IMR-90 (cell line): ENCODE measurements around the gene LIN7B. TPM values are rescaled to one million over a fixed set of nuclear protein-coding genes. Genes with fewer than 3 reads are reported as not detected.

Source experiments
- ATAC-seq: fragments of 200-7000 bp; cut with Tn5 transposase; 2 replicates; pipeline ENCODE4 v1.9.1; 2020; ENCODE audit warnings: low read depth, mild to moderate bottlenecking, moderate library complexity
- BruUV-seq: library from RNA; stranded (reverse); fragments of 400-500 nt; replicated peaks from 2 replicates; lab custom pipeline; 2021; lab: Mats Ljungman, UMichigan
- CTCF ChIA-PET: fragments of 300-600 bp; formaldehyde crosslinking; extraction: SDS; loops from one replicate; lab custom pipeline; 2021; ENCODE audit warnings: antibody characterized with exemption; lab: Yijun Ruan, JAX
- POLR2A ChIA-PET: fragments of 300-600 bp; sonication (Branson Sonifier 250); formaldehyde crosslinking; loops from one replicate; lab custom pipeline; 2022; ENCODE audit warnings: antibody characterized with exemption; ENCODE audit not compliant: unreplicated experiment; lab: Charles Lee
- DNase-seq: peaks from one replicate; pipeline ENCODE4 v3.0.0; 2013
- H2AFZ ChIP-seq: replicated peaks from 2 replicates; pipeline ENCODE3; 2013; ENCODE audit warnings: low read length, mild to moderate bottlenecking; ENCODE audit not compliant: poor library complexity
- H2AK5ac ChIP-seq: 2 replicates; pipeline ENCODE4 v1.6.1; 2013; ENCODE audit warnings: low read depth, low read length, inconsistent platforms
- H2AK9ac ChIP-seq: replicated peaks from 2 replicates; pipeline ENCODE3; 2013; ENCODE audit warnings: mild to moderate bottlenecking, low read depth, low read length, moderate library complexity; ENCODE audit not compliant: poor library complexity
- H2BK120ac ChIP-seq: 2 replicates; pipeline ENCODE4 v1.6.1; 2013; ENCODE audit warnings: low read depth, low read length, inconsistent platforms
- H2BK15ac ChIP-seq: 3 replicates; pipeline ENCODE4 v1.6.1; 2013; ENCODE audit warnings: low read depth, low read length, inconsistent platforms
- H2BK20ac ChIP-seq: 2 replicates; pipeline ENCODE4 v1.6.1; 2013; ENCODE audit warnings: low read depth, mild to moderate bottlenecking, inconsistent platforms, low read length, moderate library complexity
- H2BK5ac ChIP-seq: 2 replicates; pipeline ENCODE4 v1.6.1; 2013; ENCODE audit warnings: mild to moderate bottlenecking, low read depth, low read length, inconsistent platforms; ENCODE audit not compliant: poor library complexity, severe bottlenecking
- H3K14ac ChIP-seq: replicated peaks from 2 replicates; pipeline ENCODE4 v1.6.1; 2013; ENCODE audit warnings: low read depth, low read length, inconsistent platforms
- H3K18ac ChIP-seq: 2 replicates; pipeline ENCODE4 v1.6.1; 2013; ENCODE audit warnings: low read depth, low read length, control low read depth
- H3K23ac ChIP-seq: 2 replicates; pipeline ENCODE4 v1.6.1; 2013; ENCODE audit warnings: low read depth, low read length, inconsistent platforms
- H3K27ac ChIP-seq: 2 replicates; pipeline ENCODE4 v1.5.1; 2013; ENCODE audit warnings: mild to moderate bottlenecking, control low read depth, low read length; ENCODE audit not compliant: insufficient read depth
- H3K27me3 ChIP-seq: 2 replicates; pipeline ENCODE4 v1.6.1; 2013; ENCODE audit warnings: low read length; ENCODE audit not compliant: control insufficient read depth, insufficient read depth
- H3K36me3 ChIP-seq: 2 replicates; pipeline ENCODE4 v1.6.1; 2013; ENCODE audit warnings: low read length, mixed read lengths; ENCODE audit not compliant: control insufficient read depth, insufficient read depth
- H3K4ac ChIP-seq: 2 replicates; pipeline ENCODE4 v1.6.1; 2013; ENCODE audit warnings: low read depth, low read length, inconsistent platforms
- H3K4me1 ChIP-seq: 2 replicates; pipeline ENCODE4 v1.6.1; 2013; ENCODE audit warnings: low read length, mixed read lengths; ENCODE audit not compliant: control insufficient read depth, insufficient read depth
- H3K4me2 ChIP-seq: 2 replicates; pipeline ENCODE4 v1.6.1; 2013; ENCODE audit warnings: low read depth, mild to moderate bottlenecking, control low read depth, low read length, moderate library complexity
- H3K4me3 ChIP-seq: 2 replicates; pipeline ENCODE4 v1.5.1; 2013; ENCODE audit warnings: low read depth, mild to moderate bottlenecking, control low read depth, low read length, moderate library complexity; ENCODE audit not compliant: insufficient read depth
- H3K56ac ChIP-seq: 2 replicates; pipeline ENCODE4 v1.6.1; 2013; ENCODE audit warnings: low read length, inconsistent platforms; ENCODE audit not compliant: insufficient read depth; ENCODE audit errors: extremely low read depth
- H3K79me1 ChIP-seq, 2 experiments: 2 replicates each; pipeline ENCODE4 v1.6.1; 2013; ENCODE audit warnings: low read length in 2 of 2, inconsistent platforms in 1 of 2, low read depth in 1 of 2
- H3K9ac ChIP-seq: 2 replicates; pipeline ENCODE4 v1.6.1; 2013; ENCODE audit warnings: low read depth, low read length, control low read depth
- H3K9me1 ChIP-seq: 2 replicates; pipeline ENCODE4 v1.6.1; 2013; ENCODE audit warnings: low read length, inconsistent platforms; ENCODE audit not compliant: insufficient read depth
- H3K9me3 ChIP-seq: 2 replicates; pipeline ENCODE4 v1.6.1; 2013; ENCODE audit warnings: low read length; ENCODE audit not compliant: control insufficient read depth, insufficient read depth
- H4K20me1 ChIP-seq: 2 replicates; pipeline ENCODE4 v1.6.1; 2013; ENCODE audit warnings: low read length, inconsistent platforms; ENCODE audit not compliant: insufficient read depth
- H4K5ac ChIP-seq: 2 replicates; pipeline ENCODE4 v1.6.1; 2013; ENCODE audit warnings: mild to moderate bottlenecking, low read depth, low read length, control low read depth
- H4K8ac ChIP-seq, 2 experiments: 2 replicates each; pipeline ENCODE4 v1.6.1; 2013; ENCODE audit warnings: low read depth in 2 of 2, low read length in 2 of 2, control low read depth in 1 of 2, inconsistent platforms in 1 of 2
- H4K91ac ChIP-seq: 2 replicates; pipeline ENCODE4 v1.6.1; 2013; ENCODE audit warnings: low read depth, low read length, inconsistent platforms; ENCODE audit not compliant: insufficient read depth
- BHLHE40 ChIP-seq: fragments of 150-350 bp; IDR thresholded peaks from 2 replicates; pipeline ENCODE4 v1.6.1; 2016; ENCODE audit warnings: mild to moderate bottlenecking, low read depth, low read length
- CTCF ChIP-seq: conservative IDR thresholded peaks from 2 replicates; pipeline ENCODE4 v1.5.1; 2012; ENCODE audit warnings: mild to moderate bottlenecking, low read depth, low read length, improper control_type of control experiment
- NFE2L2 ChIP-seq: fragments of 150-350 bp; IDR thresholded peaks from 2 replicates; pipeline ENCODE4 v1.6.1; 2016; ENCODE audit warnings: low read depth, mild to moderate bottlenecking, low read length
- RAD21 ChIP-seq: IDR thresholded peaks from 2 replicates; pipeline ENCODE4 v1.6.1; 2012; ENCODE audit warnings: low read length, improper control_type of control experiment
- RCOR1 ChIP-seq: IDR thresholded peaks from 2 replicates; pipeline ENCODE4 v1.6.1; 2012; ENCODE audit warnings: mild to moderate bottlenecking, low read length, improper control_type of control experiment; ENCODE audit not compliant: insufficient replicate concordance
- RFX5 ChIP-seq: IDR thresholded peaks from 2 replicates; pipeline ENCODE4 v1.8.0; 2012; ENCODE audit warnings: low read depth, mild to moderate bottlenecking, low read length, moderate library complexity
- SMC3 ChIP-seq: fragments of 150-350 bp; IDR thresholded peaks from 2 replicates; pipeline ENCODE4 v1.6.1; 2016; ENCODE audit warnings: low read depth, mild to moderate bottlenecking, antibody characterized with exemption, low read length, moderate library complexity
- whole genome bisulfite sequencing, 2 experiments: methylation state at CpG; one replicate each; pipeline versions ENCODE4 v1.1.5 to v1.1.7; 2013; ENCODE audit warnings: missing lambda C conversion rate in 2 of 2; ENCODE audit not compliant: insufficient read length in 1 of 2; ENCODE audit errors: extremely low coverage in 2 of 2; 5-methylcytosine and 5-hydroxymethylcytosine counted together
- dilution Hi-C: fragments of 300-500 bp; cut with HindIII; formaldehyde crosslinking; loops from one replicate; pipeline ENCODE4 v1.14.3; 2018; ENCODE audit warnings: low sequenced_read_pairs; ENCODE audit not compliant: unreplicated experiment
- in situ Hi-C: fragments of 300-500 bp; cut with MboI; formaldehyde crosslinking; loops from 3 replicates; pipeline ENCODE4 v1.14.3; 2019; ENCODE audit warnings: low sequenced_read_pairs, inconsistent platforms, mixed read lengths
- intact Hi-C: fragments of 100-400 bp; cut with micrococcal nuclease; formaldehyde crosslinking; loops from 2 replicates; pipeline ENCODE4 v1.10.0; 2022
- polyA plus RNA-seq, 3 experiments: library from polyadenylated mRNA; depleted of rRNA; stranded (reverse); fragments of >200 nt; gene quantifications; 2 replicates each; pipeline ENCODE4 v1.2.3, GENCODE V29; 2012; ENCODE audit warnings: low replicate concordance in 1 of 3
- total RNA-seq: library from RNA; depleted of rRNA; stranded (reverse); fragments of >200 nt; gene quantifications from 2 replicates; pipeline ENCODE4 v1.2.3, GENCODE V29; 2012

The LIN7B gene
- total and polyA plus RNA-seq, 2 of the 4 experiments (the other 2 are of a cell fraction) = 3.8 to 8.0 TPM

GRCh38 chr19:49106648-49107135, 7.5 kb upstream of the LIN7B start:
- H2BK20ac ChIP-seq = no peak overlapping the region
- H3K4ac ChIP-seq = no peak overlapping the region
- CTCF ChIA-PET = interaction anchor here (1.7 to 2.4 kb wide), 2 partner anchors 9 to 92 kb away, joined by 6 read pairs; no protein-coding TSS in a partner anchor
- no peak overlapping the region for H4K8ac ChIP-seq
- dilution Hi-C loops (no loop called here), in situ Hi-C loops (no loop called here), intact Hi-C loops (no loop called here)
- no peak overlapping the region for H4K5ac ChIP-seq
- no peak overlapping the region for H2BK5ac ChIP-seq
- H2AFZ ChIP-seq = no peak overlapping the region
- H3K4me3 ChIP-seq = no peak overlapping the region
- no peaks in the 10 kb centered on the region for H3K4me1 ChIP-seq
- no peak overlapping the region for H2AK9ac ChIP-seq
- ATAC-seq (peak; percentile 57; the same call in 1 of the 2 replicates), DNase-seq (peak; percentile 45)
- no TSS peak for BruUV-seq
- H4K91ac ChIP-seq = no peak overlapping the region
- H3K56ac ChIP-seq = no peak overlapping the region
- TF ChIP-seq RCOR1 (no peak), RAD21 (peak; percentile 33), NFE2L2 (peak; percentile 39; the same call in 1 of the 2 replicates), CTCF (peak; percentile 67), RFX5 (no peak), SMC3 (peak; percentile 34; the same call in 1 of the 2 replicates), BHLHE40 (no peak)
- no peak overlapping the region for H3K14ac ChIP-seq
- 85% methylated on average over 9 of the region's 12 CpGs; no CpG with 5 or more reads in 1 of the 2 experiments for WGBS, 2 experiments
- H3K27ac ChIP-seq = no peak overlapping the region
- H3K9me3 ChIP-seq = no peaks in the 10 kb centered on the region
- no peaks in the 10 kb centered on the region for H3K27me3 ChIP-seq
- H3K4me2 ChIP-seq = no peak overlapping the region
- H3K79me1 ChIP-seq = peaks cover 11 to 52% of the 10 kb centered on the region in 2 experiments; a peak in 3 of 4 replicates
- H2AK5ac ChIP-seq = no peak overlapping the region
- H3K18ac ChIP-seq = no peak overlapping the region
- no peak overlapping the region for H2BK120ac ChIP-seq
- H3K9me1 ChIP-seq = peaks cover 5% of the 10 kb centered on the region; the same call in 1 of the 2 replicates
- peaks cover 38% of the 10 kb centered on the region for H4K20me1 ChIP-seq
- no peak overlapping the region for H2BK15ac ChIP-seq
- H3K23ac ChIP-seq = no peak overlapping the region
- POLR2A ChIA-PET = no interaction called here
- peaks cover 71% of the 10 kb centered on the region for H3K36me3 ChIP-seq
- no peak overlapping the region for H3K9ac ChIP-seq
